SK-N-SH treated with all-trans-retinoic acid at 6 μM for 48 hours (cell line): ENCODE measurements around the gene KDM4E.

Source experiments
- ATAC-seq: fragments of 200-7000 bp; cut with Tn5 transposase; 3 replicates; pipeline ENCODE4 v1.9.1; 2020; ENCODE audit warnings: mild to moderate bottlenecking, moderate library complexity
- ARNTL ChIP-seq: fragments of 450-650 bp; formaldehyde crosslinking; IDR thresholded peaks from 2 replicates; pipeline ENCODE4 v1.5.0; 2020; ENCODE audit warnings: low read depth, mild to moderate bottlenecking, moderate library complexity, borderline replicate concordance
- BACH2 ChIP-seq: fragments of 250-450 bp; sonication (Bioruptor Pico); IDR thresholded peaks from 2 replicates; pipeline ENCODE4 v1.9.0; 2021; ENCODE audit warnings: mild to moderate bottlenecking, borderline replicate concordance
- CSDC2 ChIP-seq: fragments of 250-450 bp; sonication (Bioruptor Pico); IDR thresholded peaks from 2 replicates; pipeline ENCODE4 v1.5.0; 2020; ENCODE audit warnings: mild to moderate bottlenecking, moderate library complexity
- ESRRG ChIP-seq: fragments of 250-450 bp; sonication (Bioruptor Pico); IDR thresholded peaks from 2 replicates; pipeline ENCODE4 v1.6.1; 2021; ENCODE audit warnings: mild to moderate bottlenecking
- GLIS3 ChIP-seq: fragments of 250-450 bp; sonication (Bioruptor Pico); IDR thresholded peaks from 2 replicates; pipeline ENCODE4 v1.5.0; 2020; ENCODE audit warnings: mild to moderate bottlenecking, moderate library complexity
- ISL1 ChIP-seq: fragments of 250-450 bp; sonication (Bioruptor Pico); IDR thresholded peaks from 2 replicates; pipeline ENCODE4 v2.1.2; 2022; ENCODE audit warnings: mild to moderate bottlenecking, moderate library complexity
- OSR1 ChIP-seq: fragments of 250-450 bp; sonication (Bioruptor Pico); IDR thresholded peaks from 2 replicates; pipeline ENCODE4 v1.8.0; 2022; ENCODE audit warnings: moderate library complexity, mild to moderate bottlenecking, inconsistent platforms
- PPARA ChIP-seq: fragments of 250-450 bp; sonication (Bioruptor Pico); IDR thresholded peaks from 2 replicates; pipeline ENCODE4 v1.5.0; 2020; ENCODE audit warnings: mild to moderate bottlenecking, borderline replicate concordance
- RARB ChIP-seq: fragments of 250-450 bp; sonication (Bioruptor Pico); IDR thresholded peaks from 2 replicates; pipeline ENCODE4 v1.8.0; 2021; ENCODE audit warnings: mild to moderate bottlenecking, moderate library complexity
- SNAI2 ChIP-seq: fragments of 250-450 bp; sonication (Bioruptor Pico); IDR thresholded peaks from 2 replicates; pipeline ENCODE4 v1.5.0; 2020; ENCODE audit warnings: mild to moderate bottlenecking, moderate library complexity
- TCF4 ChIP-seq: fragments of 250-450 bp; sonication (Bioruptor Pico); IDR thresholded peaks from 2 replicates; pipeline ENCODE4 v1.8.0; 2021; ENCODE audit warnings: mild to moderate bottlenecking, moderate library complexity, borderline replicate concordance
- TOX ChIP-seq: fragments of 250-450 bp; sonication (Bioruptor Pico); IDR thresholded peaks from 2 replicates; pipeline ENCODE4 v1.8.0; 2021; ENCODE audit warnings: mild to moderate bottlenecking, moderate library complexity, borderline replicate concordance
- ZC3H10 ChIP-seq: fragments of 250-450 bp; sonication (Bioruptor Pico); IDR thresholded peaks from 2 replicates; pipeline ENCODE4 v1.5.1; 2021; ENCODE audit warnings: mild to moderate bottlenecking, moderate library complexity
- ZFP3 ChIP-seq: fragments of 250-450 bp; sonication (Bioruptor Pico); IDR thresholded peaks from 2 replicates; pipeline ENCODE4 v1.5.0; 2020; ENCODE audit warnings: mild to moderate bottlenecking, moderate library complexity
- ZFP30 ChIP-seq: fragments of 450-650 bp; formaldehyde crosslinking; IDR thresholded peaks from 2 replicates; pipeline ENCODE4 v1.5.0; 2022; ENCODE audit warnings: mild to moderate bottlenecking, moderate library complexity
- ZNF565 ChIP-seq: fragments of 450-650 bp; formaldehyde crosslinking; conservative IDR thresholded peaks from 2 replicates; pipeline ENCODE4 v1.5.0; 2020; ENCODE audit warnings: low read depth, mild to moderate bottlenecking, moderate library complexity
- ZNF70 ChIP-seq: fragments of 450-650 bp; formaldehyde crosslinking; IDR thresholded peaks from 2 replicates; pipeline ENCODE4 v1.5.0; 2020; ENCODE audit warnings: mild to moderate bottlenecking, moderate library complexity
- TF ChIP-seq, protein P1 (sequence below): fragments of 250-450 bp; sonication (Bioruptor Pico); IDR thresholded peaks from 2 replicates; pipeline ENCODE4 v1.5.0; 2020; ENCODE audit warnings: mild to moderate bottlenecking, moderate library complexity
- TF ChIP-seq, protein P2 (sequence below): fragments of 250-450 bp; sonication (Bioruptor Pico); IDR thresholded peaks from 2 replicates; pipeline ENCODE4 v1.8.0; 2021; ENCODE audit warnings: low read depth, mild to moderate bottlenecking, moderate library complexity, borderline replicate concordance
- TF ChIP-seq, protein P3 (sequence below): fragments of 250-450 bp; sonication (Bioruptor Pico); IDR thresholded peaks from 2 replicates; pipeline ENCODE4 v1.5.1; 2020; ENCODE audit warnings: low read depth, mild to moderate bottlenecking, moderate library complexity
- TF ChIP-seq, protein P4 (sequence below): fragments of 250-450 bp; sonication (Bioruptor Pico); IDR thresholded peaks from 2 replicates; pipeline ENCODE4 v1.8.0; 2020; ENCODE audit warnings: mild to moderate bottlenecking, moderate library complexity, borderline replicate concordance

The KDM4E gene

DNA sequence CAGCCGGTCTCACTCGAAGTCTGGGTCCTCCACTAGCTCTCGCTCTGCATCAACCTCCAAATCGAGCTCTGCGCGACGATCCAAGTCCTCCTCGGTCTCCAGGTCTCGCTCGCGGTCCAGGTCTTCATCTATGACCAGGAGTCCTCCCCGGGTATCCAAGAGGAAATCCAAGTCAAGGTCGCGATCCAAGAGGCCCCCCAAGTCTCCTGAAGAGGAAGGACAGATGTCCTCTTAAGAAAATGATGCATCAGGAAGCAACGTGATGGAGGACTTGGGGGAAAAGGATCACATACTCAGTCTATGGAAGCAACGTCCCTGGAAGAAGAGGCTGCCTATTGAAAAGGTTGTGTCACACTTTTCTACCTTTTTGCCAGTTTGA, 42.8 kb downstream of the KDM4E start (continued):
- TF ChIP-seq SNAI2 (CRISPR knock-in tag) (no peak), ZNF565 (no peak), ZFP3 (no peak), GLIS3 (CRISPR knock-in tag) (no peak), TOX (no peak), TCF4 (CRISPR knock-in tag) (no peak), PPARA (CRISPR knock-in tag) (no peak), ZNF70 (CRISPR knock-in tag) (no peak)
- TF ChIP-seq, protein P1, sequence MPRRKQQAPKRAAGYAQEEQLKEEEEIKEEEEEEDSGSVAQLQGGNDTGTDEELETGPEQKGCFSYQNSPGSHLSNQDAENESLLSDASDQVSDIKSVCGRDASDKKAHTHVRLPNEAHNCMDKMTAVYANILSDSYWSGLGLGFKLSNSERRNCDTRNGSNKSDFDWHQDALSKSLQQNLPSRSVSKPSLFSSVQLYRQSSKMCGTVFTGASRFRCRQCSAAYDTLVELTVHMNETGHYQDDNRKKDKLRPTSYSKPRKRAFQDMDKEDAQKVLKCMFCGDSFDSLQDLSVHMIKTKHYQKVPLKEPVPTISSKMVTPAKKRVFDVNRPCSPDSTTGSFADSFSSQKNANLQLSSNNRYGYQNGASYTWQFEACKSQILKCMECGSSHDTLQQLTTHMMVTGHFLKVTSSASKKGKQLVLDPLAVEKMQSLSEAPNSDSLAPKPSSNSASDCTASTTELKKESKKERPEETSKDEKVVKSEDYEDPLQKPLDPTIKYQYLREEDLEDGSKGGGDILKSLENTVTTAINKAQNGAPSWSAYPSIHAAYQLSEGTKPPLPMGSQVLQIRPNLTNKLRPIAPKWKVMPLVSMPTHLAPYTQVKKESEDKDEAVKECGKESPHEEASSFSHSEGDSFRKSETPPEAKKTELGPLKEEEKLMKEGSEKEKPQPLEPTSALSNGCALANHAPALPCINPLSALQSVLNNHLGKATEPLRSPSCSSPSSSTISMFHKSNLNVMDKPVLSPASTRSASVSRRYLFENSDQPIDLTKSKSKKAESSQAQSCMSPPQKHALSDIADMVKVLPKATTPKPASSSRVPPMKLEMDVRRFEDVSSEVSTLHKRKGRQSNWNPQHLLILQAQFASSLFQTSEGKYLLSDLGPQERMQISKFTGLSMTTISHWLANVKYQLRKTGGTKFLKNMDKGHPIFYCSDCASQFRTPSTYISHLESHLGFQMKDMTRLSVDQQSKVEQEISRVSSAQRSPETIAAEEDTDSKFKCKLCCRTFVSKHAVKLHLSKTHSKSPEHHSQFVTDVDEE (CRISPR knock-in tag): no peak

DNA sequence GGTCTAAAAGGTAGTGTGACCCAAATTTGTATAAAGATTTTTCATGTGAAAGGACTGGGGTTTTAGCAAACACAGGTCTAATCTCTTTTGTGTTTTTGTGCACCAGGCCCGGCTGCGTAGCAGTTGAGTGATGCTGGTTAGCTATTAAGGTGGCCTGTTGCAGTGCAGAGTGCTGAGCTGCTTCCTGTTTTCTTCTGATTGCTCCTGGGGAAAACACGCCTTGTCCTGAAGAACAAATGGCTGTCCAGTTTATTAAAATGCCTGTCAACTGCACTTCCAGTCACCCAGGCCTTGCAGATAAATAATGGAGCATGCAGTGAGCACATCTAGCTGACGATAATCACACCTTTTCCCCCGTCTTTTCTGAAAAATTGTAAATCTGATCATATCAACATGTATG, 43.5 kb downstream of the KDM4E start:
- ATAC-seq: peak; percentile 88
- TF ChIP-seq BACH2 (CRISPR knock-in tag): no peak
- TF ChIP-seq ZC3H10 (CRISPR knock-in tag): no peak
- TF ChIP-seq, protein P2, sequence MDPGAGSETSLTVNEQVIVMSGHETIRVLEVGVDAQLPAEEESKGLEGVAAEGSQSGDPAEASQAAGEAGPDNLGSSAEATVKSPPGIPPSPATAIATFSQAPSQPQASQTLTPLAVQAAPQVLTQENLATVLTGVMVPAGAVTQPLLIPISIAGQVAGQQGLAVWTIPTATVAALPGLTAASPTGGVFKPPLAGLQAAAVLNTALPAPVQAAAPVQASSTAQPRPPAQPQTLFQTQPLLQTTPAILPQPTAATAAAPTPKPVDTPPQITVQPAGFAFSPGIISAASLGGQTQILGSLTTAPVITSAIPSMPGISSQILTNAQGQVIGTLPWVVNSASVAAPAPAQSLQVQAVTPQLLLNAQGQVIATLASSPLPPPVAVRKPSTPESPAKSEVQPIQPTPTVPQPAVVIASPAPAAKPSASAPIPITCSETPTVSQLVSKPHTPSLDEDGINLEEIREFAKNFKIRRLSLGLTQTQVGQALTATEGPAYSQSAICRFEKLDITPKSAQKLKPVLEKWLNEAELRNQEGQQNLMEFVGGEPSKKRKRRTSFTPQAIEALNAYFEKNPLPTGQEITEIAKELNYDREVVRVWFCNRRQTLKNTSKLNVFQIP (CRISPR knock-in tag): no peak
- no peak for TF ChIP-seq ZNF565
- TF ChIP-seq PPARA (CRISPR knock-in tag): no peak
- TF ChIP-seq, protein P3, sequence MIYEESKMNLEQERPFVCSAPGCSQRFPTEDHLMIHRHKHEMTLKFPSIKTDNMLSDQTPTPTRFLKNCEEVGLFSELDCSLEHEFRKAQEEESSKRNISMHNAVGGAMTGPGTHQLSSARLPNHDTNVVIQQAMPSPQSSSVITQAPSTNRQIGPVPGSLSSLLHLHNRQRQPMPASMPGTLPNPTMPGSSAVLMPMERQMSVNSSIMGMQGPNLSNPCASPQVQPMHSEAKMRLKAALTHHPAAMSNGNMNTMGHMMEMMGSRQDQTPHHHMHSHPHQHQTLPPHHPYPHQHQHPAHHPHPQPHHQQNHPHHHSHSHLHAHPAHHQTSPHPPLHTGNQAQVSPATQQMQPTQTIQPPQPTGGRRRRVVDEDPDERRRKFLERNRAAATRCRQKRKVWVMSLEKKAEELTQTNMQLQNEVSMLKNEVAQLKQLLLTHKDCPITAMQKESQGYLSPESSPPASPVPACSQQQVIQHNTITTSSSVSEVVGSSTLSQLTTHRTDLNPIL: peak; percentile 47; the same call in 1 of the 2 replicates

DNA sequence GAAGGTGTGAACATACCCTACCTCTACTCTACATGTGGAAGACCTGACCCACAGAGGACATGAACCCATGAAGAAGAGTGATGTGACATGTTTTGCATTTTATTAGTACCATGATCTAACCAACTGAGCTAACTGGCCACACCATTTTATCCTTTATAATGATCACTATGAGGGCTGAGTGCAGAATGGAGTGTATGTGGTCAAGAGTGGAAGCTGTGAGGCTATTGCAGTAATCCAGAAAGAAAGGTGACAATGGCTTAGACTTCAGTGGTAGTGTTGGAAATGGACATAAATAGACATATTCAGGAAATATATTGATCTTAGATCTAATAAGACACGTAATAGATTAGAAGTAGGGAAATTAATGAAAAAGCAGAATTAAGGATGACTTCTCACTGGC, 45.4 kb downstream of the KDM4E start:
- ATAC-seq: no peak
- no peak for TF ChIP-seq ZC3H10 (CRISPR knock-in tag)
- TF ChIP-seq, protein P2 (CRISPR knock-in tag): no peak
- no peak for TF ChIP-seq ESRRG (CRISPR knock-in tag)
- no peak for TF ChIP-seq ZNF565
- no peak for TF ChIP-seq OSR1 (CRISPR knock-in tag)
- TF ChIP-seq, protein P3: no peak
- TF ChIP-seq GLIS3 (CRISPR knock-in tag): no peak
- no peak for TF ChIP-seq ZNF70 (CRISPR knock-in tag)
- TF ChIP-seq PPARA (CRISPR knock-in tag): no peak
- no peak for TF ChIP-seq SNAI2 (CRISPR knock-in tag)
- TF ChIP-seq, protein P4, sequence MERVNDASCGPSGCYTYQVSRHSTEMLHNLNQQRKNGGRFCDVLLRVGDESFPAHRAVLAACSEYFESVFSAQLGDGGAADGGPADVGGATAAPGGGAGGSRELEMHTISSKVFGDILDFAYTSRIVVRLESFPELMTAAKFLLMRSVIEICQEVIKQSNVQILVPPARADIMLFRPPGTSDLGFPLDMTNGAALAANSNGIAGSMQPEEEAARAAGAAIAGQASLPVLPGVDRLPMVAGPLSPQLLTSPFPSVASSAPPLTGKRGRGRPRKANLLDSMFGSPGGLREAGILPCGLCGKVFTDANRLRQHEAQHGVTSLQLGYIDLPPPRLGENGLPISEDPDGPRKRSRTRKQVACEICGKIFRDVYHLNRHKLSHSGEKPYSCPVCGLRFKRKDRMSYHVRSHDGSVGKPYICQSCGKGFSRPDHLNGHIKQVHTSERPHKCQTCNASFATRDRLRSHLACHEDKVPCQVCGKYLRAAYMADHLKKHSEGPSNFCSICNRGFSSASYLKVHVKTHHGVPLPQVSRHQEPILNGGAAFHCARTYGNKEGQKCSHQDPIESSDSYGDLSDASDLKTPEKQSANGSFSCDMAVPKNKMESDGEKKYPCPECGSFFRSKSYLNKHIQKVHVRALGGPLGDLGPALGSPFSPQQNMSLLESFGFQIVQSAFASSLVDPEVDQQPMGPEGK: no peak
- TF ChIP-seq ISL1 (CRISPR knock-in tag): no peak
- no peak for TF ChIP-seq TOX
- TF ChIP-seq, protein P1 (CRISPR knock-in tag): no peak
- no peak for TF ChIP-seq CSDC2 (CRISPR knock-in tag)
- no peak for TF ChIP-seq RARB
- TF ChIP-seq ZFP30 (CRISPR knock-in tag): no peak
- no peak for TF ChIP-seq ARNTL (CRISPR knock-in tag)
- no peak for TF ChIP-seq BACH2 (CRISPR knock-in tag)
